Measurements from ENCODE around the gene SMIM14.
A peak's percentile ranks its signal among the peaks of the same experiment; 100 is the strongest.
"Not testable (repeated sequence)": the region's sequence is repeated elsewhere in the genome, so short reads cannot be mapped to it uniquely, and the experiment has no call there.

The SMIM14 gene

GRCh38 chr4:39642885-39643552 lies 4.4 kb upstream of the SMIM14 start:
- no peak for DNase-seq

GRCh38 chr4:39641451-39641850 lies 2.8 kb upstream of the SMIM14 start:
- DNase-seq = no peak

DNA sequence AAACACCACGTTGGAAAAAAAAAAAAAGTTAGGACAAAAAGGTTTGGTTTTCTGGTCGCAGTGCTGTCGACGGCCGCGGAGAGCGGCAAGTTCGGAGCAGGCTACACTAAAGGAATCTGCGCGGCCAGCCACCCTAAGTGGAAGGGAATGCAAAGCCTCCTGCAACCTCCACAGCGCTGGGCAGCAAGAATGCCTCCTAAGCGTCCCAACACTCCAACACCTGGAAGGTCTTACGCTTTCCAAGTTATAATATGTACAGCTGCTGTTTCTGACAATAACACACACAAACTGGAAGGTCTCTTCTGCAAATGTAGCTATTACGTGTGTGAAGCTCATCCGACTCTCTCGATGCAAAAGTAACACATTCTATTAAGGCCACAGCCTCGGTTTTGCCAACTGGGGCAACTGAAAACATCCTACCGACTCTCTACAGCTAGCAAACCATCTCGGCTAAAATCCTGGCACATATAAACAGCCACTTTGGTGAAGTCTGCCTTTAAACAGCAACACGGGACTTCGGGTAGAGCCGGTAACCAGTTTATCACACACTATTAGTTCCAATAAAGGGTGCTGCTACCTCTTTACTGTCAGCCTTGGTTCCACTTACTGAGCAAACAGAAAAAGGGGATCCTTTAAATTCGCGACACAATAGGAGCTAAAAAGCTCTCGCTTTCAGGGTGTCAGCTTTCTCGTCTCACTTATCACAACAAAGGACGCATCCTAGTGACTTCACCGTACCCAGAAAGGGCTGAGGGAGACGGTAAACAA lies 895 bp downstream of the SMIM14 start:
- peak; percentile 29 to 33 for DNase-seq

GRCh38 chr4:39637221-39637585 lies 1.5 kb downstream of the SMIM14 start:
- DNase-seq = no peak

GRCh38 chr4:39636531-39637184 lies 2.0 kb downstream of the SMIM14 start:
- DNase-seq = no peak

- DNase-seq = no peak
Measured at GRCh38 chr4:39635023-39635422, 3.6 kb downstream of the SMIM14 start.

DNA sequence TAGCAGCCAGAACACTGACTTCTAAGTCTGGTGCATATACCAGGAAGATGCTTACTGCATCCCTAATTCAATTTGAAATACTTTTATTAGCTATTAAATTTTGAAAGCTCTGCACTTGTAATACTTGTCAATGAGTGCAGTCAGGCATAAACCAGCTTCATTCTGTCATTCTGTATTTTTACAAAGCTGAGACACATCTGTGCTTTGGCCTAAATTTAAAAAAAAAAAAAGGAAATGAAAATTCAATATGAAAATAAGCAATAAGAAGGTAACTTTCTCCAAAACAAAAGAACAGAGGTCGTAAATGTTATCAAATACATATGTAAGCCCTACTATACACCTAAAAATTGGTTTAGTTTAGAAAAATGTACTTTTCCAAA lies 7.0 kb downstream of the SMIM14 start:
- no peak for DNase-seq

GRCh38 chr4:39627413-39627812 lies 11.3 kb downstream of the SMIM14 start:
- DNase-seq = no peak

DNA sequence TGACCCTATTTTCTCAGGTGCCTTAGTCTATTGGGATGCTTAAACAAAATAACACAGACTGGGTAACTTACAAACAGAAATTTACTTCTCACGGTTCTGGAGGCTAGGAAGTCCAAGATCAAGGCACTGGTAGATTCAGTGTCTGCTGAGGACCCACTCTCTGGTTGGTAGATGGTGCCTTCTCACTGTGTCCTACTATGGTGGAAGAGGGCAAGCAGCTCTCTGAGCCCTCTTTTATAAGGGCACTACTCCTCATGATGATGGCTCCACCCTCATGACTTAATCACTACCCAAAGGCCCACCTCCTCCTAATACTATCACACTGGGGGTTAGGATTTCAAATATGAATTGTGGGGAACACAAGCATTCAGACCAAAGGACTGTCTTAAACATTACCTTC lies 11.8 kb downstream of the SMIM14 start:
- no peak for DNase-seq

DNA sequence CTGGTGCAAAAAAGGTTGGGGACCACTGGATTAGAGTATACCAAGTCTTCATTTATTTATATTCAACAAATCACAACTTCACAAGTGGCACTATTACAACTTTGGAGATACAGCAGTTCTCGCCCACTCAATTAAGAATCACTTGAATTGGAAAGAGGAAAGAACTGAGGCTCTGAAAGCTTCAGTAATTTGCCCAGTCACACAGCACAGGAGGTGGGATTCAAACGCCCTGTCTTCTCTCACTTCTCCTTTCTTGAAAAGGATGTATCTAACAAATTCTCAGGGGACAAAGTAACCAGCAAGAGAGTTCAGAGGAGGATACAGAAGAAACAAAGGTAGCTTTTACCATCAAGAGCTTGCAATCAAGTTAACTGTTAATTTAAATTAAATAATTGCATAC lies 12.4 kb downstream of the SMIM14 start:
- DNase-seq = no peak

GRCh38 chr4:39621582-39621981 lies 17.1 kb downstream of the SMIM14 start:
- DNase-seq = no peak

- DNase-seq = no peak
Measured at GRCh38 chr4:39620551-39621313, 17.9 kb downstream of the SMIM14 start.

DNA sequence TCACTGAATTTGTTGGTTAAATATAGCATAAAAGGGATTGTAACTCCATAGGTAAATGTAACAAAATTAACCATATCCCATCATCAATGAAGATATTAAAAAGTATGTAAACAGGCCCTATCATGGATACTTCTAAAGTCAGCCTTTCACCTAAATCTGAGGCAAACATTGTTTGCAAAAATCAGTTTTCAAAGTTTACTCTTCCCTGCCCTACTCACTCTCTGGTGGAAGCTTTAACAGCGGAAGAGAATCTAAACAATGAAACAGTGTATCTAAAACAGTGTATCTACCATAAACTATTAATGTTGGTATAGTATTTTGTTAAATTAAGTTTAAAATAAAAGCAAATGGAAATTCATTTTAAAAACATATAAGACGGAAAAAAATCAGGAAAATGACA lies 21.1 kb downstream of the SMIM14 start:
- DNase-seq = no peak

DNA sequence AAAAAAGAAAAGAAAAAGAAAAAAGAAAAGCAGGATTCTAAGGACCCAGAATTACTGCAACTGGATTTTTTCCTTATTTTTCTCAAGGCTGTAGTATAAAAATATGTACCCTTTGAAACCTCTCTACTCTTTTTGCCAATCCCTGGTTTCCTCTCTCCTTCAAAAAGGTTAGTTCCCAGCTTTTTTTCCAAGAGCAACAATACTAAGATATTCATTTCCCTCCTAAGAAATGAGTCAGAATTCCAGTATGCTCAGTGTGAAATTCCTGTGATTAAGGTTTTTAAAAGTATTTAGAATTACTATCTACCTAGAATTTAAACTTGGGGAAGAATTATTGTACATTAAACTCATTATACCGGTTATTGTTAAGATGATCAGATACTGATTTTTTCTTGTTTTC lies 22.0 kb downstream of the SMIM14 start:
- no peak for DNase-seq

GRCh38 chr4:39616112-39616511 lies 22.6 kb downstream of the SMIM14 start:
- DNase-seq = not testable (repeated sequence)

- no peak for DNase-seq
Measured at GRCh38 chr4:39614487-39615162, 24.0 kb downstream of the SMIM14 start.

DNA sequence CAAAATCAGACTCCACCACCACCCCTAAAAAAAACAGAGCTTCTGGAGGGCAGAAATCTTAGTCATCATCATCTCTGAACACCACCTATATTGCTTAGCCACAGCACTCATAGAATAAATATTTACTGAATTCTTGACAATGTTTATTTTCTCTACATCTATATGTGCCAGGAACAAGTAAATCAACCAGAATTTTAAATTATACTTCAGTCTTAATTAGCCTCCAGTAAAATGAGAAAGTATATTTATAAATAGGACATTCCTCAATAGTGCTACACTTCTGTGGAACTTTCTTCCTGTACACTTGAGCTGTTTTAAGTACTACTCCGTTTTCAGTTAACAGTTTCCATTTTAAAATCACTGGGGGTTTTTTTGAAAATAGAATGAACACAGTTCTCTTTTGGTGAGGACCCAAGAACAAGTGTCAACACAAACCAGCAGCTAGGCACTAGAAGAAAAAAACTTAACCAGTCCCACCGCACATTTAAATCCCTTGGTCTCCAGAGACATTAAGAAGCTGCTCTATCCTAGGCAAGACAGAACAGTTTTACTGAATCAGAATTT lies 25.5 kb downstream of the SMIM14 start:
- no peak for DNase-seq

DNA sequence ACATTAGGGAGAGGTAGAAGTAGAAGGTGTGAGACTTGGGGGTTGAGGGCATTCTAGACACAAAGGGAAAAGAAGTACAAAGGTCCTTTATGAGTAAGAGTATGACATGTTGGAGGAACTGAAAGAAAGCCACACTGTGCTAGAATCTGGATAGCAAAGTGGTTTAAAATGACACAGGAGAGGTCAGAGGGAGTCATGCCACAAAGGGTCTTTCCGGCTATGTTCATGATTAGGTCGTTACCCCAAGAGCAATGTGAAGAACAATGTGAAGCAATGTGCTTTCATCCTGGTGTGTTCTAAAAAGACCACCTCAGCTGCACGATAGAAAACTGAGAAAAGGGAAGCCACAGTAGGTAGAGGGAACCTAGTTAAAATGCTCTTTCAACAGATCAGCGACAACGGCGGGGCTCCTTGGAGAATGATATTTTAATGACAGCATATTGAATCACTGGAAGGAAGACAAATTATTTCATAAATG lies 29.2 kb downstream of the SMIM14 start:
- no peak for DNase-seq

GRCh38 chr4:39608451-39608850 lies 30.2 kb downstream of the SMIM14 start:
- DNase-seq = no peak

GRCh38 chr4:39606747-39607146 lies 31.9 kb downstream of the SMIM14 start:
- DNase-seq = no peak

GRCh38 chr4:39597695-39598381 lies 40.8 kb downstream of the SMIM14 start:
- DNase-seq = no peak

DNA sequence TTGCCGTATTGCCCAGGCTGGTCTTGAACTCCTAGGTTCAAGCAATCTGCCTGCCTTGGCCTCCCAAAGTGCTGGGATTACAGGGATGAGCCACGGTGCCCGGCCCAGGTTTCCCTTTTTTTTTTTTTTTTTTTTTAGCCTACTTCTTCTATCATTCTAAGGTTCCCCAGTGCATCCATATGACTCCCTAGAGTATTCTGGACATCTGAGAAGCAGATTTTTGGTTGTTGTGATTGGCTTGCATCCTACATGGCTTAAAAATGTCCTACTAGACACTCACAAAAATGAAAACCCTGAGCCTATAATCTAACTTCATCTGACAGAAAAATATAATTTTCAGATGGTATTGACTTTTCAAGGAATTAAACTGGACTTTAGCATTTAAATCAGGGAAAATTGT lies 41.7 kb downstream of the SMIM14 start:
- no peak for DNase-seq
